ENCODE measurements around the gene SORCS1.

The SORCS1 gene

GRCh38 chr10:107163881-107164861, at the start of gene SORCS1:
Gene SORCS1 (minus strand): TSS chr10:107164706.
- no peak for DNase-seq

GRCh38 chr10:107214261-107214660, 49.8 kb upstream of the SORCS1 start:
- no peak for DNase-seq

- no peak for DNase-seq
Observed at GRCh38 chr10:107213861-107214260, 49.4 kb upstream of the SORCS1 start.

- DNase-seq = no peak
Observed at GRCh38 chr10:107206833-107207232, 42.3 kb upstream of the SORCS1 start.

DNA sequence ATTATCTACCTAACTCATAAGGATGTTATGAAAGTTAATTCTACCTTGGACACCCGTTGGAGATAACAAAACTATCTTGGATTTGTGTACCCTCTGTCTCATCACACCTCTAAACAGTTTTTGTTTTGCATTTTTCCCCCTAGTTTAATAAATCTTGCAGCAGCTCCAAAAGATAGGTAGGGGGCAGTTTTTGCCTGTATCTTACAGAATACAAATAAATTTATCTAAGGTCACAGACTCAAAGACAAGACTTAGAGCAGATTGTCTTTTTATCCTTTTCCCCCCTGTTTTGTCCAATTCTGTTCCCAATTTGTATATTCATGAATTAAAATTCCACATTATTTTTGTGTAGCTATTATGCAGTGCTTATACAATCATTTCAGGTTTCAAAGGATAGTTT, 5.0 kb upstream of the SORCS1 start:
- DNase-seq = no peak

DNA sequence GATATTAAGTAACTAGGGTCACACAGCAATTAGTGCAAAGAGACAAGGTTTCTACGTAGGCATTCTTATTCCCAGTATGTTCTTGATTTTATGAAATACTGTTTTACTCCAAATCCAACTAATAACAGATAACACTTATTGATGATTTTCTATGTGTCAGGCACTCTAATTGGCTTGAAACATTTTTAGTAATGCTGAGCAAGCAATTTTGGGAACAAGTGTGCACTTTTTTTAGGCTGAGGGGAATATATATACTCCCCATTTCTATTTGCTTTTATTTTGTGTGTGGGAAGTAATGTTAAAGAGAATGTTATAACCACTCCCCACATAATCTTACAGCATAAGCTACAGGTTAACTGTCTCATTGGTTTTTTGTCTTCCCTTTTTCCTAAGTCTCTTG, 4.2 kb upstream of the SORCS1 start:
- DNase-seq = no peak

GRCh38 chr10:107166403-107166802, 1.9 kb upstream of the SORCS1 start:
- DNase-seq = no peak

DNA sequence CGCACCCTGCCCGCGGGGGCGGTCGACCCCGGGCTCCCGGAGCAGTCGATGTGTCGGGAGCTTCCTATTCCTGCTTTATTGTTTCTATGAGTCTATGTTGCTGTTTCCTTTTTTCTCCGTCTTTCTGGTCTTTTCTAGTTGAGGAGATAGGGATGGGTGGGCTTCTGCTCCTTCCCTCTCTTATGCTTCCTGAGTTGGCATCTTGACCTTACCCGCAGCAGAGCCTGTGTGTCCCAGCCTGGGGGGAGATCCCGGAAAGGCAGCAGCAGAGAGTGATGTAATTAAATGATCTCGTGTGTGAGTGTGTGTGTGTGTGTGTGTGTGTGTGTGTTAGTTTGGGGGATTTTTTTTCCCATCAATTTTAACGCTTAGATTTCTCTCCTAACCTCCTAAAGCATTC, 486 bp upstream of the SORCS1 start:
- DNase-seq = no peak

DNA sequence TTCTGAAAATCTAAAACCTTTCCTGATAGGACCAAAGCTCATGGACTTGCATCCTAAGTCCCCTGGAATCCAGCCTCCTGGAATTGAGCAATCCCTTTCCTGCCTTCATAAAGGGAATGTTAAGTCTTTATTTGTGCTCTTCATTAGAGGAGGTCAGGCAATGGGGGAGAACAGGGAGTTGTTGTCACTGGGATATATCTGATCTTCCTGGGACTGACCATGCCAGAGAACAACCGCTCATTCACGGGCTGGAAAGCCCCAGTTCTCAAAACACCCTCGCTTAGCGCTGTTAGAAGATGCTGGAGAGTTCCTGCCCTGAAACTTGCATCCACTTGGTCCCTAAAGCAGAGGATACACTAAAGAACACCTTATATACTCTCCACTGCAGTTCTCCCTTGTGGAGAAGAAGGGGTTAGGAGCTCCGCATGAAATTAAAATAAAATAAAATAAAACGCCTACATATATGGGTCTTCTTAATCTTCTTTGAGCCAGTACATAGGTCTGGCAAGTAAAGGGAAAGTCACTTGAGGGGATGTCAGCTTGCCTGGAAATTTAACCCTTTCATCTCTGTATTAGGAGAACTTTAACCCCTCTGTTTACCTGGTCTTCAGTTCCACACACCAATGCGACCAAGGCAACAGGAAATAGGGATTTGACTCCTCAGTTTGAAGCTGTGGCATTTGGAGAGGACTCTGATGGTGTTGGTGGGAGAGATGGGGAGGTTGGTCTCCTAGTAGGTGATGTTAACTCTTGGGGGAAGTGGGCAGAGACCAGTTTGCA, 1.2 kb downstream of the SORCS1 start:
- no peak for DNase-seq

DNA sequence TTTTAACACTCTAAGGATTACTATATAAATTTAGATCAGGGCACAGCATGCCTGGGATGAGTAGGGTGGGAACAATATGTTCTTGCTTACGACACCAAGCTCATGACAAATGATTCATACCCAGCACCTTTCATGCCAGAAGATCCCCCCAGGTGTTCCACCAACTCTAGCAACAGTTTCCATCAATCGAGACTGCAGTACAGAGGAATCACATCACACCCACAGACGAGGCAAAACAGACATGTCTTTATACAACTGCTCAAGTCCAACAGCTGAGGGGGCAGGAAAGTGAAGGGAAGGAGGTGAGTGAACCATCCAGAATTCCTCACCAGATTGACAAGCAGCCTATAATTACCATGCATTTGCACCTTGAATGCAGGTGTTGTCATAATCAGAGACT, 3.6 kb downstream of the SORCS1 start:
- DNase-seq = no peak

DNA sequence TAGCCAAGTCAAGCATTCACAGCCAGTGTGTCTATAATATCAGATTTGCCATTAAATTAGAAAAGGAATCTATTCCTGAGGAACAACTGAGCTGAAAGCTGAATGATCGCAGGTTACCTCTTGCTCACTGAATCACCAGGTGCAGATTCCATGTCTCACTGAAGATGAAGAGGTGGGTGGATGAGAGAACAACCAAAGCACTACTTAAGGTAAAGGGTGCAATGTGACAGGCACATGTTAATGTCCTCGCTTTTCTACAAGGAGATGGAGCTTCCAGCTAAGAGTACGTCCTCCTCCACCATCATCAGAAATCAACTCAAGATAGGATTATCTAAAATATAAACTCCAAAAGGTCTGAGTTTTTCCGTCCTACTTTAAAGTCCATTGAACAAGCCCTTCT, 4.6 kb downstream of the SORCS1 start:
- DNase-seq = no peak

DNA sequence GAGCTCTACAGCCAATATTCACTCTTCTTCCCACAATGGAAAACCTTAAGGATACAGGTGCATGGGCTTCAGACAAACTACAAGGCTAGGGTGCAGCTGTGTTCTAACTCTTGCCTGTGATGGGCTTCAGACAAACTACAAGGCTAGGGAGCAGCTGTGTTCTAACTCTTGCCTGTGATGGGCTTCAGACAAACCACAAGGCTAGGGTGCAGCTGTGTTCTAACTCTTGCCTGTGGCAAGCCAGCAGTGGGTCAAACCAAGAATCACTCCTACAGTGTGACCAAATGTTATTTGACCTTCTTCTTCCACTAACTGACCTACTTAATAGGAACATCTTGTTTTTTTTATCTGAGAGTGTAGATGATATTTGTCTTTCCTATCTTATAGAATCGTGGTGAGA, 7.4 kb downstream of the SORCS1 start:
- DNase-seq = no peak

DNA sequence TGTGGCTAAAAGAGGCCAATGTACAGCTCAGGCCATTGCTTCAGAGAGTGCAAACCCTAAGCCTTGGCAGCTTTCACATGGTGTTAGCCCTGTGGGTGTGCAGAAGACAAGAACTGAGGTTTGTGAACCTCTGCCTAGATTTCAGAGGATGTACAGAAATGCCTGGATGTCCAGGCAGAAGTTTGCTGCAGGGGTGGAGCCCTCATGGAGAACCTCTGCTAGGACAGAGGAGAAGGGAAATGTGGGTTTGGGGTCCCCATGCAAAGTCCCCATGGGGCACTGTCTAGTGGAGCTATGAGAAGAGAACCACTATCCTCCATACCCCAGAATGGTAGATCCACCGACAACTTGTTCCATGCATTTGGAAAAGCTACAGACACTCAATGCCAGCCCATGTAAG, 12.4 kb downstream of the SORCS1 start:
- no peak for DNase-seq

DNA sequence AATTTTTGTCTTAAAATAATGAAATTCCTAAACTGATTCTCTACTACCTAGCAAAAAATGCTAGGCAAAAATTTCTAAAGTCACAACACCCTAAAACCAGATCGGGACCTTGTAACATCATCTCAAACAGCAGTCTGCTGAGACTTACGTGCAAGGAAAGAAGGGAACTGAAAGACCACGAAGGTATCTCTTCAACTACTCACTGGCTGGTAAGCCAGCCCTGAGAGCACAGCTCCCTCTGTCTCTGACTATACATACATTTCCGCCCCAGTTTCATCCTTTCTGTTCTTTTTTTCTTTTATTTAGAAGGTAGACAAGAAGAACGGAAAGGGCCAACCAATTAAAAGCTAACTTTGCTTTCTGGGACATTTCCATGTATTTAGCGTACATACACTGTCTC, 15.6 kb downstream of the SORCS1 start:
- DNase-seq = no peak

- no peak for DNase-seq
Observed at GRCh38 chr10:107144490-107144889, 20.0 kb downstream of the SORCS1 start.

- DNase-seq = no peak
Observed at GRCh38 chr10:107141524-107142061, 22.9 kb downstream of the SORCS1 start.

- no peak for DNase-seq
Observed at GRCh38 chr10:107139237-107139636, 25.3 kb downstream of the SORCS1 start.

DNA sequence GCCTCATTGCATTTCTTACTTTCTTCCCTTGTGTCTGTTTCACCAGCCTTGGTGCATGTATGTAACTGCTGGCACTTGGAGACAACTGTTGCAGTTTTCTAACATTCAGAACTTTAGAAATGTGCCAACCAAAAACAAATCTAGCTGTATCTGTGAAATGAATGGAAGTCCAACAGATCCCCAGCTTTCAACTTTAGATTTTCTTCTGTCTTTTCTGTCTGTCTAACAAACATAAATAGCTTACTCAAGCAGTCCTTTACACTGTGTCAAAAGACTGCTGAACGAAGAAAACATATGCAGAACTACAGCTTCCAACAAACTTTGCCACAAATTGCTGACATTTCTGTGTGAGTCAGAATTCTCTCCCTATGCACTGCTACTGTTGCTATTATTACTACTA, 30.9 kb downstream of the SORCS1 start:
- DNase-seq = no peak

DNA sequence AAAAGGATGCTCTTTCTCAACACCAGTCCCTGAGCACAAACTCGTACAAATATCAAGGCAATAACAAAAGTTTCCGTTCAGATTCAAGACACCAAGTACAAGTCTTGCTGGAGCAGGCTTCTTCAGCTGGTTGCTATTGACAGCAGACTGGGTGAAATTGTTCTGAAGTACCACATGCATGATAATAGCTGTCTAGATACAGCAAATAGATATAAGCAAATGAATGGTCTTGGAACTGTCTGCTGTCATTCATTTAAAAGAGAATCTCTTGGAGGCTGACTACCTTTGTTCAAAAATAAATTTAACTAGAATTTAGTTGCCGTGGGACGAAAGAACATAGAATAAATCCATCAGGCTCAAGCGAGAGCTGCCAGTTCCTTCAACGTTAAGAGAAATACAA, 35.5 kb downstream of the SORCS1 start:
- no peak for DNase-seq

DNA sequence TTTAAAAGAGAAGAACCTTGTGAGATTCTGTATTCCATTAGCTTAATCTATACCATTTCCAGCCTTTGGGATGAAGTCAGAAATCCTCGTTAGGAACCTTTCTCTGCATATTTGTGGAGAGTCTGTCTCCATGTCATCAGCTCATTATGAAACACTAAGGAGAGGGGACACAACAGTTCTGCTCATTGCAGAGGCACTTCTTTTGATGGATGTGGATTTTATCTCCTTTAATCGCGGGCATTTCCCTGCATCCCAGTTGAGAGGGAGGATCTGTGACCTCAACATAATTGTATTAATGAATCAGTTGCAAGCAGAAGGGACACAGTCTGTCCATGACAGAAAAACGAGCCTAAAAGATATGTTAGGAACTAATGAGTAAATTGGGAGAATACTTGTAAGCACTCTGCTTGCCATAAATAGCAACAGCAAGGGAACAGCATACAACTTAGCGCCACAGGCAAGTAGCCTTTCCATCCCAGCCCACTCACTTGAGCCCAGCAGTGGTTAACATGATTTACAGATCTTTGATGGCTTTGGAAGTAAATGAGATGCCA, 37.9 kb downstream of the SORCS1 start:
- no peak for DNase-seq

DNA sequence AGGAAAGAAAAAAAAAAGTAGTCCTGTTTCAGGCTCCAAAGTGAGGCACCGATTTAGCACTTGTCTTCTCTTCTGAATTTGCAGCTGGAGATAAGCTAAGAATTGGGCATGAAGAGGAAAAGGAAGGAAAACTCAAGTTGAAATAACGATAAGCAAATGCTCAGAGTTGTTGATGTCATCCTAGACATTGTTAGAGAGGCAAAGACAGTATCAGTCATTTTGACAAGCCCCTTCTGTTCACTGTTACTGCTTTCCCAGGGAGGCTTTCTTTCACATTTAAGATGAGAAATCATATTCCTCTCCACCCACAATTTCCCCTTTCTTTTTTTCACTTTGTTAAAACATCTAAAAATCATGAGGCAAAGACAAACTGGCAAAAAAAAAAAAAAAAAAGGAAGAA, 41.8 kb downstream of the SORCS1 start:
- no peak for DNase-seq

DNA sequence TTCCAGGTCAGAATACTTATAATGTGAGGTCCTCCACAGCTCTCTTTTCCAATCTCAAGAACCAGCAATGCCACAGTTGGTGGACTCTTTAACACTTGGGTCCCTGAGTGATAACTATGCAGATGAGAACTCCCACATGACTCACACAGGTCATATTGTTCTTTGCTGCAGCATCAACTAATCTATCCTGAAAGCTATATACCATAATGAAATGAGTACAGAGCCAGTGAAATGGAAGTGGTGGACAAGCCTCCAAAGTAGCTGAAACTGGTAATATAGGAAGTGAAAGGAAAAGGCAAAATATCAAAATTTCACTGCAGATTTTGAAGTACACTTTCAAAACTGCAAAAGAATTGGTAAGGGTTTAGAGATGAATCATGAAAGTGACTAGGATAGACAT, 45.6 kb downstream of the SORCS1 start:
- no peak for DNase-seq

DNA sequence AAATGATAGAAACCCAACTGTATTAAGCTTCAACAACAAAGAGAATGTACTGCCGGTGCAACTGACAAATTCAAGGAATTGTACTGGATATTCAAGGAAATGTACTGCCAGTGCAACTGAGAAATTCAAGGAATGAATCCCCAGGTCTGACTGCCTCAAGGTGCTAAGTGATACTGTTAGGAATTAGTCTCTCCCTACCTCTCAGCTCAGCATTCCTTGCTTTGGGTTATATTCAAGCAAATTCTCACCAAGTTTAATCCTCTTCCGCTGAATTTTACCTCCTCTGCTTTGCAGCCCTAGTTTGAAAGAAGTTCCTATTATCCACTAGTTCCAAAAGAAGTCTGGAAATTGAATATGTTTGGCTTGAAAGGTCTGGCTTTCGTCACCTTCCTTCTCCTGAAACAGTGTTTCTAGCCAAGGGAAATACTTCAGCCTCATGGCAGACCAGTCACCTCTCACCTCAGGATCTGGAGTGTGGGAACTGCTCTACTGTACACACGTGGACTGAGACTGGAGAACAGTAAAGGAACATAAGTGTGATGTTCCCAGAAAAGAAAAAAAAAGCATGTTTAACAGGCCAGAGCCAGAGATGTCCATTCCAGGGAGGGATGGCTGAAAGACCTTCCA, 60.4 kb downstream of the SORCS1 start:
- DNase-seq = no peak
